HG03095 (cell line): ENCODE results near the gene CGB3.
"Not testable (repeated sequence)": the region's sequence is repeated elsewhere in the genome, so short reads cannot be mapped to it uniquely, and the experiment has no call there.

Source experiments
- ATAC-seq: cut with Tn5 transposase; IDR thresholded peaks from one replicate; pipeline ENCODE4 v1.9.1; 2021; ENCODE audit warnings: moderate library complexity; ENCODE audit not compliant: unreplicated experiment

CGB3 gene

DNA sequence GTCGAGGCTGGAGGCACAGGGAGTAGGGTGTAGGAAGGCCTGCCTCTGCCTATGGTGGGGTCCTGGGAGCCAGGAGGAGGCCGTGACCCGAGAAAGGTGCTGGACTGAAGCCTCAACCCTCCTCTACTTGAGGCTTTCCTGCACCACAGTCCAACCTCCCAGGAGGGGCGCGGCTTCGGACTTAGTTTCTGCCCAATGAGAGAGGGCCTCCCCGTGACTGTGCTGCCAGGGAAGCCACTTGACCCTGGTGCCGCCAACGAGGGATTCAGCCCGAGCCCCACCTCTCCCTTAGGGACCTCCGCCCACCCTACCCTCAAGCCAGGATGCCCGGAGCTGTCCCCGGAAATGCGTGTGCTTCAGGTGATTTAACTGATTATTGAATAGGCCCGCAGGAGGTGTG is at the start of gene CGB3:
TSS of gene CGB3 (minus strand) at position 101 of the 400 bp plus-strand sequence. CDS start 362 bp downstream, outside the sequence.
- not testable (repeated sequence) for ATAC-seq

DNA sequence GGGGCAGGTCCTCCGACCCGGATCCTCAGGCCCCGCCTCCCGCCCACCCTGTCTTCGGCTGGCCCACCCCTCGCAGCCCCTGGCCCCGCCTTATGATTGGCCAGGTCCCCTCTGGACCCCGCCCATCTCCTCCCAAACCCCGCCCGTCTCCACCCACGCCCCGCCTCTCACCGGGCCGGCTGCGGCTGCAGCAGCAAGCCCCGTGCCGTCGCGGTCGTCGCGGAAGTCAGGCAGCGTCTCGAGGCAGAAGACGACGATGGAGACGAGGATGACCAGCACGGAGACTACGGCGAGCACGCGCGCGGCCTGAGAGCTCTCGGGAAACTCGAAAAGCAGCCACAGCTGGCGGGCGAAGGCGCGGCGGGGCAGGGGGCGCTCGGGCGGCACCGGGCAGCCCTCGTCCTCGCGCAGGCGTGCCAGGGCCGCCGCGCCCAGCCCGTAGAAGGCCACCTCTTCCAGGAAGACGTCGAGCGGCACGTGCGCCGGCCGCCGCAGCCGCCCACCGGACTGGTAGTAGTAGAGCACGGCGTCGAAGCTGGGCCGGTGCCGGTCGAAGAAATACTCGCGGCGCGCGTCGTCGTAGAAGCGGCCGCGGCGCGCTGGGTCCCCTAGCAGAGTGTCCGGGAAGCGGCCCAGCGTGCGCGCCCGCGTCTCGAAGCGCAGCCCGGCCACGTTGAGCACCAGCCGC is 47.9 kb upstream of the CGB3 start:
- ATAC-seq: no peak

DNA sequence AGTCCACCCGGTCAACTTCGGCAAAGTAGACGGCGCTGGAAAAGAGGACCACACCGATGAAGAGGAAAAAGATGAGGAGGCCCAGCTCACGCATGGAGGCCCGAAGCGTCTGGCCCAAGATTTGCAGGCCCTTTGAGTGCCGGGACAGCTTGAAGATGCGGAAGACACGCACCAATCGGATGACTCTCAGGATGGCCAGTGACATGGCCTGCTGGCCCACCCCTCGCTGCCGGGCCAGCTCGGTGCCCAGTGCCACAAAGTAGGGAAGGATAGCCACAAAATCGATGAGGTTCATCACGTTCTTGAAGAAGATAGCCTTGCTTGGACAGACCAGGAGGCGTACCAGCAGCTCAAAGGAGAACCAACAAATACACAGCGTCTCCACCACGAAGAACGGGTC is 46.3 kb upstream of the CGB3 start:
- ATAC-seq: no peak

DNA sequence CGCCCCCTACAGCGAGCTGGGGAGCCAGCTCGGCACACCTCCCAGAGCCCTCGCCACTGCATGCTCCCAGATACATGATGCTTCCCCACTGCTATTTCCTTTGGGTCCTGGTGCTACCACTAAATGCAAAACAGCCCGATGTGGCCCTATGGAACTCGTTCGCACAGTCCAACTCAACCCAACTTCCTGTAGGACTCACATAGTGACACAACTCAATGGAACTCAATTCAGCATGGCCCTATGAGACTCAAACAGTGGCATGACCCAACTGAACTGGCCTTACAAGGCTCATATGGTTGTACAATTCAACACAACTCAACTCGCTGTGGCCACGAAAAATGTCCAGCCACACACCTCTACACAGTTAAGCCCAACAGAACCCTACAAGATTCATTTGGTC is 44.9 kb upstream of the CGB3 start:
- ATAC-seq: no peak

DNA sequence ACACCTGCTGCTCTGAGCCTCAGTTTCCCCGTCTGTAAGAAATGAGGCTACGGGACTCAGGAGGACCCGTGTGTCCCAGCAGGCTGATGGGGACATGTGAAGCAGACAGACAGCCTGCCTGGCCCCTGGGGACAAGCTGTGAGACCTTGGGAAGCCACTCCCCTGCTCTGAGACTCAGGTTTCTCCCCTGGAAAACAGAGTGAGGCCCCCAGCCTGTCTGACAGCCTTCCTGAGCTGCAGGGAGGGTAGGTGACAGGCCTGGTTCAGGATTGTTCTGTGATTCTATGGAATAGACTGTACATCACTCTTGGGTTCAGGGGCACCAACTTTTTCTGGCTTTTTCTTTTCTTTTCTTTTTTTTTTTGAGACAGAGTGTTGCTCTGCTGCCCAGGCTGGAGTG is 43.4 kb upstream of the CGB3 start:
- ATAC-seq: no peak

DNA sequence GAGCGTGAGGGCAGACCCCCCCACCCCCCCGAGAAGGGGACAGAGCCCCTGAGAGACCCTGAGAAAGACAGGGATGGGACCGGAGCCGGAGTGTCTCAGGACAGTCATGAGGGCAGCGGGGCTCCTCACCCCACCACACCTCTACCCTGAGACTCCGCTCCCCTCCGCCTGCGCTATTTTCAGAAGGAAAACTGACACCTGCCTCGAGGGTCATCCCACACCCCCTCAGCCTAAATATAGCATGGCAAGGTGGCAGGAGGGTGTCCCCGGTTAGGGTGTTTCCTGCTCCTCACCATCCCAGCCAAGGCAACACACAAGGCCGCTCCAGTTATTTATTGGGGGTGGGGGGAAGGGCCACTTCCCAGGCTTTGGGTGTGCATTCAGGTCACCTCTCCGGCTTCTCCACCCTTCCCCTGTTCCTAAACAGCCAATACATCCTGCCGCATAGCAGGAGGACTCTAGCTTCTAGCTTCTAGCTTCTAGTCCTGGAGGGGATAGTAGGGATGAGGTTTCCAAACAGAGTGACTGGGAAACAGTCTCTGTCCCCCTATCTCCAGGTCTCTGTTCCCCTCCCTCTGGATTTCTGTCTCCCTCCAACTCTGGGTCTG is 41.9 kb upstream of the CGB3 start:
- no peak for ATAC-seq

DNA sequence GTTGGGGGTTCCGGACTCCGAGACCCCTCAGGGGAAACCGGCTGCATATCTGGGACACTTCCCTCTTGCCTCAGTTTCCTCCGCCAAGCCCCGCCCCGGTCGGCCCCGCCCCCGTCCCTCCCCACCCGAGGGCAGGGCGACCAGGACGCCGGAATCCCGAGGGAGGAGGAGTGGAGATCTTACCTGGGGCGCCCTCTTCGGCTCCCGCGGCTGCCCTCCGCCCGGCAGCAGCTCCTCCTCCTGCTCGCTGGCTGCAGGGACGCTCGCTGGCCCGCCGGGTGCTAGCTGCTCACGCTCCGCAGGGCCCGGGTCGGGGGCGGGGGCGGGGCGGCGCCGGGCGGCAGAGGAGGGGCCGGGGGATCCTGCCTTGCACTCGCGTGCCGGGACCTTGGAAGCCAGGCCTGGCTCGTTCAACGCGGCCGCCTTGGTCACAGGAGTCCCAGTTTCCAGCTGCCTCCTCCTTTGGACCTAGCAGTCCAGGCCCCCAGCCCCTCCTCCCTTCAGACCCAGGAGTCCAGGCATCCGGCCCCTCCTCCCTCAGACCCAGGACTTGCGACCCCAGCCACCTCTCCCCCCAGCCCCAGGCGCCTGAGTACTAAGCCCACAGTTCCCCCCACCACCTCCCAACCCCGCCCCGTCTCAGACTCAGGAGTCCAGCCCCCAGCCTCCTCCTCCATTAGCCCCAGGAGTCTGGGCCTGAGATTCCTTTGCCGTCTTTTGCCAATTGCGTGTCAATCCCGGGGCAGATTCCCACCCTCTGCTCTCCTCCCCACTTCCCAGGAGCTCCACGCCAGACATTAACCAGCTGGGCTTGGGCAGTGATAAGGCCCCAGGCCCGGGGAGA is 40.9 kb upstream of the CGB3 start, which contains the start of gene NTF4:
TSS of gene NTF4 (minus strand) at position 51 of the 844 bp plus-strand sequence. CDS start 2,821 bp downstream, outside the sequence.
- no peak for ATAC-seq

DNA sequence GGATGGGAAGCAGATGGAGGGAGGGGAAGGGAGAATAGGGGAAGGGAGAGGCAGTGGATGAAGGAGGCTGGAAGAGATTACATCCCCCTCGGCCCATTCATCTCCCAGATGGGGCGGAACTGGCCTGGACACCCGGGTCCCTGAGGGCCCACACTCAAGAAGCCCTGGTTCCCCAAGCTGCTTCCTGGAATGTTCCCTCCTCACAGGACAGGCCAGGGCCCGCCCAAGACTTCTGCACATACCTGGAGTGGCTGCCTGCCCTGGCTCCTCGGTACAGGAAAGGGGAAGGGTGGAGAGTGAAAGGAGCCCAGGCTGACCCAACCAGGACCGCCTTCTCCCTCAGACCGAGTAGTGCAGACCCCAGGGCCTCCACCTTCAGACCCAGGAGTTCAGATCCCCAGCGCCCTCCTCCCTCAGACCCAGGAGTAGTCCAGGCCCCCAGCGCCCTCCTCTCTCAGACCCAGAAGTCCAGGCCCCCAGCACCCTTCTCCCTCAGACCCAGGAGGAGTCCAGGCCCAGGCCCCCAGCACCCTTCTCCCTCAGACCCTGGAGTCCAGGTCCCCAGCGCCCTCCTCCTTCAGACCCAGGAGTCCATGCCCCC is 40.0 kb upstream of the CGB3 start:
- ATAC-seq: no peak

DNA sequence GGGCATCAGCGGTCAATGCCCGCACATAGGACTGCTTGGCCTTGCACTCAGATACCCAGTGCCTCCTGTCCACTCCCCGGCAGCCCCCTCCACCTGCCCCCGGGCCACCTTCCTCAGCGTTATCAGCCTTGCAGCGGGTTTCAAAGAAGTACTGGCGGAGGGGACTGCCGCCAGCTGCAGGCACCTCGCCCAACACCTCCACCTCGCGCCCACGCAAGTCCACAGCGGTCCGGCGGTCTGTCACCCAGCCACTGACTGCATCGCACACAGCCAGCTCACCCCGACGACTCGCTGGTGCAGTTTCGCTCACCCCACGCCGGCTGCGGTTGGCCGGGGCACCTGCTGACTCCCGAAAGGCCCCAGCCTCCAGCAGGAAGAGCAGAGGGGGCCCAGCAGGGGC is 37.3 kb upstream of the CGB3 start:
- no peak for ATAC-seq

DNA sequence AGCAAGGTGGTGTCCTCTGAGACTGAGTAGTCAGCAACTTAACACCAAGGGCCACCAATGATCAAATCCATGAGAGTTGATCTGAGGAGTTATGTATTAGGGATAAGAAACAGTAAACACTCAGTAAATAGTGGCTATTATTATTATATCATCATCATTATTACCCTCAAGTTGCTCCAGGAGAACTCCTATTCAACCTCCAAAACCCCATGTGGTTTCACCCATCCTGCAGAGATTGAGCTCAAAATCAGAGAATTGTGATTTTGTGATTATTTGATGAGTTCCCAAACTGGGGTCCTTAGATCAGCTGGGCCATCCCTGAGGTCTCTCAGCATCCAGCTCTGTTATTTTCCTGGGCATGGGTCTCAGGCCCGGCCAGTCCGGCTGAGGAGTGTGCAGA is 36.9 kb upstream of the CGB3 start:
- no peak for ATAC-seq

DNA sequence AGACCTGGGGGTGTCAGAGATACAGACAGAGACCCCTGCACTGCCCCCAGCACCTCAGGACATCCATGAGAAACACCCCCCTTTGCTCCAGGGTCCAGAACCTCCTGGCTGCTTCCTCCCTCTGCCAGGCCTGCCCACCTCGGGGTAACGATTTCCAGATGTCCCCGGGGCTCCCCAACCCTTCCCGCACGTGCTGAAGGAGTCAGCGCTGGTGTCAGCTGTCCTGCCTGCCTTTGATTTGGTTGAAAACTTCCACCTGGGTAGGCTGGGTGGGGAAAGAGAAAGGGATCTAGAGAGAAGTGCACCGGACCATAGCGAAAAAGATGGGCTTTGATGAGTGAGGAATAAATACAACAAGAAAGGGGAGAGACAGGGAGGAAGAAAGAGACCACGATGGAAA is 34.9 kb upstream of the CGB3 start:
- no peak for ATAC-seq

DNA sequence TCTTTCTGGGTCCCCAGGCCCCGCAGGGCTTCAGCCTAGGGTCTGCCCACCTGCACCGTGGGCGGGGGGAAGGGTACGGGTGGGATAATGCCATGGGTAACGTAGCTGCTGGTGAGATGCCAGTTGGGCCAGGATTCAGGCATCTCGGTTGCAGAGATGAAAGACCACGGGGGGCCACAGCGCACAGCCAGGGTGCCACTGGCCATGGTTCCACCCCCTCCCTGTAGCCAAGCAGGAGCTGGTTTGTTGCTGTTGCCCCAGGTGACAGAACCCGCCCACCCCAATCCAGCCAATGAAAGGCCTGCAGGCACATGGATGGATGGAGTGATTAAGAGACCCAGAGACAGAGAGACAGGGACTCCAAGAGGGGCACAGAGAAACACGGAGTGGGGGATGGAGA is 34.4 kb upstream of the CGB3 start:
- ATAC-seq: no peak

DNA sequence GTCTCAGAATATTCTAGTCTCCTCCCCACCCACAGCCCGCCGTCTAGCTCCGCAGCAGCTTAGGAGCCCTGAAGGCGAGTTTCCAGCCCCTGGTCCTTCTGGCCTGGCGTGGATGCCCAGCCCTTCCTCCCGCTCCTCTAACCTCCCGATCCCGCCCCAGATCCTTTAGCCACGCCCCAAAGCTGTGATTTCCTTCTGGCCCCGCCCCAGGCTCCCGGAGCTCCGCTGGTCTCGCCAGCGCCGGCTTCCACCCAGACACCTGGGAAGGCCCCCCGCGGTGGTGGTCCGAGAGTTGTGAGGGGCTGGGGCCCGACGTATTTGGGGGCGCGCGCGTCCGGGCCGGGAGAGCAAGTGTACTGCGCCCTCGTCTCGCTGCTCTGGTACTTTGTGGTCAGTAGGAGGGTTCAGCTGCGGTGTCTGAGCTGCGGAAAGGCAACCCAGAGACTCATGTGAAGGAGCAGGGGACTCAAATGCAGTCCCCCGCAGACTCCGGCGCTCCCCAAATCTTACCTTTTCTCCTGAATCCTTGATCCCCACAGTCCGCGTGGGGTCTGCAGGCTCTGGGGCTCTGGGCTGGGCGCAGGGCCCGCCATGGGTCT is 33.6 kb upstream of the CGB3 start, which contains the start of gene CGB7:
TSS of gene CGB7 (minus strand) at position 114 of the 599 bp plus-strand sequence. CDS start 2,374 bp downstream, outside the sequence.
- ATAC-seq: no peak

DNA sequence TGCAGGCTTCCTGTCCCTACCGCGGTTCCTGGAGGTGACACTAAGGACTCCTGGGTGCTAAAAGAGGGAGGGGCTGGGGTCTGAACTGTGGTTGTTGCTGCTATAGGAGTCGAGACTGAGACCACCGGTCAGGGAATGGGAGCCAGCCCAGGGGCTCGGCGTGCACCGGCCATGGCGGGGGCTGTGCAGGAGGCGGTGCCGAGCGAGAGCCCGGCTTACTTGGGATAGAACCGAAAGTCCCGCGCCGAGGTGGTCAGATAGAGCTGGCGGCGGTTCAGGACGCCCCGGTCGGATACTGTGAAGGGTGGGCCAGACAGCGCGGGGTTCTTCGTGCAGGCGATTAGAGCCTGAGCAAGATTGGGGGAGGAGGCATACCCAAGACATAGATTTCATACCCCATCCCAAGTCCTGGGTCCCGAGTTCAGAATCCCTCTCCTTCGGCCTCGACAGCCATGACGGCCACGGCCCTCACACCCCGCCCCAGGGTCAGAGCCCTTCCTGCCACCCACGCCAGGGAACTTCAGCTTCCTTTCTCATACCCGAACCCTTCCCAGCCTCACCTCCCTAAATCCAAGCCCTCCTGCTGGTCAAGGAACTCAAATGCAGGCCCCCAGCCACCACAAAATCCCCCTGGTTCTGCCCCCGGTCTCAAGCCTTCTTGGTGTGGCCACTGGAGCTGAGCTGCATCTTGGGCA is 32.9 kb upstream of the CGB3 start:
- not testable (repeated sequence) for ATAC-seq

DNA sequence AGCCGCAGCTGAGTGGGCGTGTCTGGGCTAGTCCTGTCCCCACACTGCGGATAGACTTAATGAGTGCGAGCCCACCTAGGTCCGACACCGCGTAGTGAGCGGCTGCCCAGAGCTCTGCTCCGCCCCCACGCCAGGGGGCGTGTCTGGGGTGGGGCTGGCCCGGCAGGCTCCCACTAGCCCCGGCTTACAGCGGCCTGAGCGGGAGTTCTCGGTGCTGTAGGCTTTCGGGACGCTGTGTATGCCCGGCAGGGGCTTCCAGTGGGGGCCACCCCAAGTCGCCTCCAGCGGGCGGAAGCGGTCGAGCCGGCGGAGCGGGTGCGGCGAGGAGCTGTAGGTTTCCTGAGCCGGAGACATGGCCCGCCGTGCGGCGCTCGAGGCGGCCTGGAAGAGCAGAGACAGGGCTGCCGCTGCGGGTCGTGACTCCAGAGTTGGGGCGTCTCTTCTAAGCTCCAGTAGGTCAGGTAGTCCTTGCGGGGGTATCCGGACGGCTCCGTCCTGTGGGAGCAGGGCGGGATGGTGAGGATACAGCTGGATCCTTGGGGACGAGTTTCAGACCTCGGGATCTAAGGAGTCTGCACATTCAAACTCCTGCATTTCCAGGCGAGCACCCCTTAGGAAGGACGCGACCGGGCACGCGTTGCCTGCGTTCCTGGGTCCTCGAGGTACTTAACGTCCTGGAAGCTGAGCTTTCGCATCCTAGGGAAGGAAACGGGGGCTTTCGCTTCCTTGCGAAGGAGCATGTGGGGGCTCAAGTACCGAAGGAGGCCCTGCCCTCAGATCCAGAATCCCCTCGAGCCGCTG is 32.2 kb upstream of the CGB3 start:
- no peak for ATAC-seq

DNA sequence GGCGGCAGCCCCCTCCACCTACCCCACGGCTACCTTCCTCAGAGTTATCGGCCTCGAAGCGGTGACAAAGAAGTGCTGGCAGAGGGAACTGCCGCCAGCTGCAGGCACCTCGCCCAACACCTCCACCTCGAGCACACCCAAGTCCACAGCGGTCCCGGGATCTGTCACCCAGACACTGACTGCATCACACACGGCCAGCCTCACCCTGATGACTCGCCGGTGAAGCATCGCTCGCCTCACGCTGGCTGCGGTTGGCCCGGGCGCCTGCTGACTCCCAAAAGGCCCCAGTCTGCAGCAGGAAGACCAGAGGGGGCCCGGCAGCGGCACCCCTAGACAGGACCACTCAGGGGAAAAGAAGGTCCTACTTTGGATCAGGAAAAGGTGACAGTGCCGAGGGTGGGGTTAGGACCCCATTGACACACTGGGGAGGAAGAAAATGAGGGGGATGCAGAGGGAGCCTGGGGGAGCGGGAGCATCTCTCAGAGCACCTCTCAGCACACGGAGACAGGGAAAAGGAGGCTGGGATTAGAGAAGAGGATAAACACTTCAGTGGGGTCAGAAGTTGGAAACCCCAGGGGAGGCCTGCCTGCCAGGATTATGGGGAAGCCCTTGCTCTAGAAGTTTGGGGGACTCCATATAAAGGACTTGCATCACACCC is 26.4 kb upstream of the CGB3 start:
- not testable (repeated sequence) for ATAC-seq

DNA sequence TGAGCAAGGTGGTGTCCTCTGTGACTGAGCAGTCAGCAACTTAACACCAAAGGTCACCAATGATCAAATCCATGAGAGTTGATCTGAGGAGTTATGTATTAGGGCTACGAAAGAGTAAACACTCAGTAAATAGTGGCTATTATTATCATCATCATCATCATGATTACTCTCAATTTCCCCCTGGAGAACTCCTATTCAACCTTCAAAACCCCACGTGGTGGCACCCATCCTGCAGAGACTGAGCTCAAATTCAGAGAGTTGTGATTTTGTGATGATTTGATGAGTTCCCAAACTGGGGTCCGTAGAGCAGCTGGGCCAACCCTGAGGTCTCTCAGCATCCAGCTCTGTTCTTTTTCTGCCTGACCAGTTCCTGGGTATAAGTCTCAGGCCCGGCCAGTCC is 25.7 kb upstream of the CGB3 start:
- ATAC-seq: not testable (repeated sequence)

DNA sequence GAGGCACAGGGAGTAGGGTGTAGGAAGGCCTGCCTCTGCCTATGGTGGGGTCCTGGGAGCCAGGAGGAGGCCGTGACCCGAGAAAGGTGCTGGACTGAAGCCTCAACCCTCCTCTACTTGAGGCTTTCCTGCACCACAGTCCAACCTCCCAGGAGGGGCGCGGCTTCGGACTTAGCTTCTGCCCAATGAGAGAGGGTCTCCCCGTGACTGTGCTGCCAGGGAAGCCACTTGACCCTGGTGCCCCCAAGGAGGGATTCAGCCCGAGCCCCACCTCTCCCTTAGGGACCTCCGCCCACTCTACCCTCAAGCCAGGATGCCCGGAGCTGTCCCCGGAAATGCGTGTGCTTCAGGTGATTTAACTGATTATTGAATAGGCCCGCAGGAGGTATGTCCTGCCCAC is 24.9 kb upstream of the CGB3 start, which contains the start of gene CGB8:
TSS of gene CGB8 (minus strand) at position 101 of the 400 bp plus-strand sequence. CDS start 372 bp downstream, outside the sequence.
- not testable (repeated sequence) for ATAC-seq

DNA sequence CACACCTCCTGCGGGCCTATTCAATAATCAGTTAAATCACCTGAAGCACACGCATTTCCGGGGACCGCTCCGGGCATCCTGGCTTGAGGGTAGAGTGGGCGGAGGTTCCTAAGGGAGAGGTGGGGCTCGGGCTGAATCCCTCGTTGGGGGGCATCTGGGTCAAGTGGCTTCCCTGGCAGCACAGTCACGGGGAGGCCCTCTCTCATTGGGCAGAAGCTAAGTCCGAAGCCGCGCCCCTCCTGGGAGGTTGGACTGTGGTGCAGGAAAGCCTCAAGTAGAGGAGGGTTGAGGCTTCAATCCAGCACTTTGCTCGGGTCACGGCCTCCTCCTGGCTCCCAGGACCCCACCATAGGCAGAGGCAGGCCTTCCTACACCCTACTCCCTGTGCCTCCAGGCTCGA is 19.4 kb upstream of the CGB3 start, which contains the start of gene CGB5:
TSS of gene CGB5 (plus strand) at position 301 of the 400 bp plus-strand sequence. CDS start 362 bp downstream, outside the sequence.
- not testable (repeated sequence) for ATAC-seq
